Spleen (tissue), 7 donors: Measurements from ENCODE around the gene CSMD2.

Source experiments
- CTCF ChIP-seq, 11 experiments: fragments of 200-600 bp in 7 of 11; fragments of 450-650 bp in 4 of 11; sonication (generic) in 4 of 11; IDR thresholded peaks in 8 of 11; conservative IDR thresholded peaks in 3 of 11; 1 replicate in 7 of 11; 2 replicates in 4 of 11; pipeline versions ENCODE4 v1.4.0 to v1.8.0; 2016 to 2021; ENCODE audit warnings: antibody characterized with exemption in 11 of 11, inconsistent platforms in 4 of 11, mild to moderate bottlenecking in 1 of 11
- POLR2A ChIP-seq, 3 donors: fragments of 450-650 bp; IDR thresholded peaks; one replicate each; pipeline ENCODE4 v1.5.1; 2017; ENCODE audit warnings: antibody characterized with exemption in 3 of 3, mild to moderate bottlenecking in 1 of 3
- POLR2AphosphoS5 ChIP-seq, 3 donors: sonication (generic); formaldehyde crosslinking; IDR thresholded peaks; one replicate each; pipeline ENCODE4 v1.5.1; 2017; ENCODE audit warnings: antibody characterized with exemption in 3 of 3
- donor health status: DM: no; HTN: no; CAD: no; lungs with moderate emphysema.
- donor health status: DM: no; HTN: no; CAD: no.
- donor health status: DM: no; HTN: no; CAD: no.

- no peak for TF ChIP-seq CTCF (IDR thresholded peaks at IDR 0.05 in 8 of 11, conservative IDR thresholded peaks at IDR 0.05 in 3 of 11)
- no peak for TF ChIP-seq POLR2AphosphoS5 (IDR thresholded peaks at IDR 0.05)
- no peak for TF ChIP-seq POLR2A (IDR thresholded peaks at IDR 0.05)
These were observed 145.1 kb downstream of the CSMD2 start for GRCh38 chr1:34019741-34020552.
